CD14-positive monocyte (primary cell): Measurements from ENCODE around the gene ARFGEF2. TPM values are rescaled to one million over a fixed set of nuclear protein-coding genes. Genes with fewer than 3 reads are reported as not detected.

ENCODE experiments used
- DNase-seq, 3 donors: peaks; one replicate each; pipeline ENCODE4 v3.0.0-alpha.2; 2011 to 2022
- H2AFZ ChIP-seq: 2 replicates; pipeline ENCODE4 v1.6.0; 2012; ENCODE audit warnings: mild to moderate bottlenecking, low read depth, low read length, inconsistent platforms; ENCODE audit not compliant: insufficient read depth, poor library complexity, severe bottlenecking
- H3K27ac ChIP-seq, 2 donors: 1 replicate in 1 of 2; 2 replicates in 1 of 2; pipeline ENCODE4 v1.5.1; 2012 to 2013; ENCODE audit warnings: low read length in 2 of 2, control low read depth in 1 of 2, inconsistent platforms in 1 of 2, low read depth in 1 of 2, mild to moderate bottlenecking in 1 of 2
- H3K27me3 ChIP-seq, 2 donors: one replicate each; pipeline versions ENCODE4 v1.6.0 to v1.6.1; 2011 to 2013; ENCODE audit warnings: low read length in 2 of 2; ENCODE audit not compliant: control insufficient read depth in 2 of 2, insufficient read depth in 2 of 2
- H3K36me3 ChIP-seq, 2 donors: replicated peaks in 1 of 2; 1 replicate in 1 of 2; 2 replicates in 1 of 2; pipeline versions ENCODE4 v1.5.1 to v1.6.1; 2012 to 2013; ENCODE audit warnings: low read length in 2 of 2, control low read depth in 1 of 2, inconsistent platforms in 1 of 2, mild to moderate bottlenecking in 1 of 2; ENCODE audit not compliant: insufficient read depth in 2 of 2, control insufficient read depth in 1 of 2
- H3K4me1 ChIP-seq, 2 donors: 1 replicate in 1 of 2; 2 replicates in 1 of 2; pipeline versions ENCODE4 v1.5.1 to v1.6.1; 2012 to 2013; ENCODE audit warnings: low read length in 2 of 2, control low read depth in 1 of 2, inconsistent platforms in 1 of 2, mild to moderate bottlenecking in 1 of 2, moderate library complexity in 1 of 2; ENCODE audit not compliant: insufficient read depth in 2 of 2, control insufficient read depth in 1 of 2
- H3K4me2 ChIP-seq: replicated peaks from 2 replicates; pipeline ENCODE3; 2012; ENCODE audit warnings: low read length, moderate library complexity, mild to moderate bottlenecking; ENCODE audit not compliant: poor library complexity, severe bottlenecking; ENCODE audit errors: extremely low read depth
- H3K4me3 ChIP-seq, 3 experiments: fragments of 200-600 bp in 1 of 3; sonication (generic) in 1 of 3; replicated peaks in 1 of 3; 1 replicate in 2 of 3; 2 replicates in 1 of 3; pipeline ENCODE4 v1.5.1; 2011 to 2013; ENCODE audit warnings: low read length in 3 of 3, mild to moderate bottlenecking in 3 of 3, control low read depth in 2 of 3, low read depth in 2 of 3, inconsistent platforms in 1 of 3, moderate library complexity in 1 of 3
- H3K79me2 ChIP-seq: 2 replicates; pipeline ENCODE4 v1.6.0; 2012; ENCODE audit warnings: mild to moderate bottlenecking, control low read depth, inconsistent platforms, low read length, moderate library complexity; ENCODE audit not compliant: insufficient read depth
- H3K9ac ChIP-seq: 2 replicates; pipeline ENCODE4 v1.6.0; 2017; ENCODE audit warnings: low read length, mild to moderate bottlenecking; ENCODE audit not compliant: insufficient read depth, poor library complexity, severe bottlenecking
- H3K9me3 ChIP-seq, 2 donors: replicated peaks in 1 of 2; 1 replicate in 1 of 2; 2 replicates in 1 of 2; pipeline versions ENCODE4 v1.5.1 to v1.6.1; 2012 to 2013; ENCODE audit warnings: low read length in 2 of 2, control low read depth in 1 of 2; ENCODE audit not compliant: control insufficient read depth in 1 of 2, insufficient read depth in 1 of 2
- H4K20me1 ChIP-seq: 2 replicates; pipeline ENCODE4 v1.6.0; 2012; ENCODE audit warnings: mild to moderate bottlenecking, low read length, control low read depth, moderate library complexity; ENCODE audit not compliant: insufficient read depth
- H3K27ac Mint-ChIP-seq, 7 donors: one replicate each; pipeline ENCODE4 v1.8.0; 2020; ENCODE audit warnings: mild to moderate bottlenecking in 7 of 7, mixed read lengths in 7 of 7, moderate library complexity in 6 of 7, inconsistent platforms in 2 of 7
- H3K27me3 Mint-ChIP-seq, 3 donors: one replicate each; pipeline ENCODE4 v1.8.0; 2021 to 2022; ENCODE audit warnings: low read depth in 3 of 3, mild to moderate bottlenecking in 3 of 3, mixed read lengths in 3 of 3, moderate library complexity in 3 of 3, inconsistent platforms in 1 of 3
- H3K36me3 Mint-ChIP-seq, 2 donors: one replicate each; pipeline ENCODE4 v1.8.0; 2020; ENCODE audit warnings: mixed read lengths in 2 of 2, inconsistent platforms in 1 of 2, mild to moderate bottlenecking in 1 of 2
- H3K4me1 Mint-ChIP-seq: one replicate; pipeline ENCODE4 v1.8.0; 2020; ENCODE audit warnings: mild to moderate bottlenecking, mixed read lengths
- H3K4me3 Mint-ChIP-seq, 2 donors: one replicate each; pipeline ENCODE4 v1.8.0; 2020; ENCODE audit warnings: mild to moderate bottlenecking in 2 of 2, mixed read lengths in 2 of 2, moderate library complexity in 1 of 2
- H3K9me3 Mint-ChIP-seq, 7 donors: one replicate each; pipeline ENCODE4 v1.8.0; 2020 to 2022; ENCODE audit warnings: mixed read lengths in 7 of 7, mild to moderate bottlenecking in 6 of 7, moderate library complexity in 6 of 7, inconsistent platforms in 2 of 7
- CTCF ChIP-seq: fragments of 200-600 bp; IDR thresholded peaks from one replicate; pipeline ENCODE4 v1.8.0; 2022; ENCODE audit warnings: antibody characterized with exemption, mild to moderate bottlenecking
- WGBS: methylation state at CpG from one replicate; pipeline ENCODE4 v1.1.5; 2013; ENCODE audit warnings: missing lambda C conversion rate; ENCODE audit not compliant: insufficient coverage; 5-methylcytosine and 5-hydroxymethylcytosine counted together
- intact Hi-C, 2 donors: fragments of 100-400 bp; cut with micrococcal nuclease; formaldehyde crosslinking; loops; one replicate each; pipeline versions ENCODE4 v1.15.0 to v1.15.1; 2023
- polyA plus RNA-seq, 3 donors: library from polyadenylated mRNA; depleted of rRNA in 1 of 3; unstranded in 2 of 3; stranded (reverse) in 1 of 3; fragments of 300-500 nt in 2 of 3; fragments of >200 nt in 1 of 3; fragmentation: Illumina TruSeq in 2 of 3; gene quantifications; 1 replicate in 2 of 3; 2 replicates in 1 of 3; pipeline ENCODE4 v1.2.3, GENCODE V29; 2012 to 2021

ARFGEF2 gene
- polyA plus RNA-seq, 3 donors: 4.6 to 10.9 (median 5.5) TPM

- H3K4me3 ChIP-seq: no peak overlapping the region
- H3K27ac Mint-ChIP-seq: no peak overlapping the region
- no peak overlapping the region for H3K4me3 Mint-ChIP-seq
- H3K36me3 ChIP-seq: no peaks in the 10 kb centered on the region
- peaks cover 0 to 6% (median 3%) of the 10 kb centered on the region in 7 donors for H3K9me3 Mint-ChIP-seq
- peaks cover 0 to 5% (median 2%) of the 10 kb centered on the region in 3 donors for H3K27me3 Mint-ChIP-seq
- no peak overlapping the region for H3K27ac ChIP-seq
- H3K4me2 ChIP-seq: no peak overlapping the region
- intact Hi-C loops: loop anchor here in 1 of 2 donors (10.0 kb wide), 1 partner anchor 193 kb away; no protein-coding TSS in a partner anchor
- no peak overlapping the region for H3K9ac ChIP-seq
- peaks cover 25 to 31% of the 10 kb centered on the region in 2 donors for H3K4me1 ChIP-seq
- no peaks in the 10 kb centered on the region for H4K20me1 ChIP-seq
- H2AFZ ChIP-seq: no peak overlapping the region
- peaks cover 0 to 5% of the 10 kb centered on the region in 2 donors for H3K9me3 ChIP-seq
- 90% methylated on average over 5 of the region's 10 CpGs for WGBS
- no peaks in the 10 kb centered on the region for H3K27me3 ChIP-seq
- TF ChIP-seq CTCF: no peak
- peaks cover 38% of the 10 kb centered on the region for H3K4me1 Mint-ChIP-seq
- DNase-seq: no peak
- no peaks in the 10 kb centered on the region for H3K79me2 ChIP-seq
- no peaks in the 10 kb centered on the region for H3K36me3 Mint-ChIP-seq
Measured at GRCh38 chr20:48898210-48898609, 23.3 kb upstream of the ARFGEF2 start.

DNA sequence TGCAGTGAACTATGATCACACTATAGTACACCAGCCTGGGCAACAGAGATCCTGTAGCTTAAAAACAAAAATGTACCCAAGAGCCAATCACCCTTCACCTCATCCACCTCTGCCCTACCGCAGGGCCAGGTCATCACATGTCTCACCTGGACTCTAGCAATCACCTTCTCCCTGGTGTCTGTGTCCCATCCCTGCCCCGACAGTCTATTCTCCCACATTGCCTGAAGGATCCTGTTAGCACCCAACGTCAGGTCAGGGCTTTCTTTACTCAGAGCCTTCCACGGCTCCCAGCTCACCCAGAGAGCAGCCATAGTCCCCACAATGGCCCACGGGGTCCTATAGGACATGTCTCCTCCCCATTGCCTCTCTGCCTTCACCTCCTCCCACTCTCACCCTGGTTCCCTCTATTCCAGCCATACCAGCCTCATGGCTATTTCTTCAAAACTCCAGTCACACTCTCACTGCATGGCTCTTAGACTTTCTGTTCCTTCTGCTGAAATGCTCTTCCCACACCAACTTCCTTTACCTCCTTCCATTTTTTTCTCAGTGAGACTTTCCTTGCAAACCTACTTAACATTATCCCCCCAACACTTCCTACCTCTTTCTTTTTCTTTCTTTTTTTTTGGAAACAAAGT is 22.5 kb upstream of the ARFGEF2 start:
- peak overlapping the region in 3 of 7 donors; percentile 5 to 50 (median 25) for H3K27ac Mint-ChIP-seq
- 96% methylated on average over 5 of the region's 5 CpGs for WGBS
- Histone ChIP-seq H3K4me1 (peaks cover 25 to 31% of the 10 kb centered on the region in 2 donors), H3K27me3 (no peaks in the 10 kb centered on the region), H3K79me2 (no peaks in the 10 kb centered on the region), H4K20me1 (no peaks in the 10 kb centered on the region), H3K9ac (no peak overlapping the region), H3K36me3 (no peaks in the 10 kb centered on the region), H3K4me3 (no peak overlapping the region), H3K9me3 (no peaks in the 10 kb centered on the region), H3K27ac (no peak overlapping the region), H2AFZ (no peak overlapping the region), H3K4me2 (no peak overlapping the region)
- H3K36me3 Mint-ChIP-seq: no peaks in the 10 kb centered on the region
- H3K27me3 Mint-ChIP-seq: peaks cover 0 to 5% (median 2%) of the 10 kb centered on the region in 3 donors
- intact Hi-C loops: loop anchor here in 1 of 2 donors (10.0 kb wide), 1 partner anchor 194 kb away; no protein-coding TSS in a partner anchor
- TF ChIP-seq CTCF: no peak
- H3K9me3 Mint-ChIP-seq: peaks cover 0 to under 1% (median 0%) of the 10 kb centered on the region in 7 donors
- no peak for DNase-seq
- H3K4me3 Mint-ChIP-seq: no peak overlapping the region
- H3K4me1 Mint-ChIP-seq: peaks cover 38% of the 10 kb centered on the region
